Measurements from ENCODE around the gene PVR.

PVR gene

GRCh38 chr19:44661904-44662303, 18.2 kb downstream of the PVR start:
- no peak overlapping the region for H3K4me3 ChIP-seq (ENCODE audit: low read length, poor library complexity, severe bottlenecking)
- H3K36me3 ChIP-seq (ENCODE audit: insufficient read depth, low read length): no peaks in the 10 kb centered on the region
- no peaks in the 10 kb centered on the region for H3K9me3 ChIP-seq (ENCODE audit: insufficient read depth, low read depth, low read length)
- no peak overlapping the region for H3K9ac ChIP-seq (ENCODE audit: low read depth, low read length, poor library complexity, severe bottlenecking)
- peak overlapping the region; percentile 55; the same call in 1 of the 2 replicates for H2AFZ ChIP-seq (ENCODE audit: low read length)
- H3F3A ChIP-seq (ENCODE audit: low read depth): no peaks in the 10 kb centered on the region
- no peaks in the 10 kb centered on the region for H3K4me1 ChIP-seq (ENCODE audit: insufficient read depth, low read length, poor library complexity, severe bottlenecking)
- TF ChIP-seq EZH2phosphoT487 (IDR thresholded peaks at IDR 0.05; ENCODE audit: borderline replicate concordance) (no peak), CTCF (conservative IDR thresholded peaks at IDR 0.05; ENCODE audit: low read length) (no peak)
- H3K79me2 ChIP-seq (ENCODE audit: insufficient read depth, low read length): no peaks in the 10 kb centered on the region
- H3K9me2 ChIP-seq (replicated peaks; ENCODE audit: low read depth, low read length): no peaks in the 10 kb centered on the region
- no peak overlapping the region for H3K4me2 ChIP-seq (ENCODE audit: low read depth, low read length, poor library complexity, severe bottlenecking)
- no peaks in the 10 kb centered on the region for H3K27me3 ChIP-seq (ENCODE audit: insufficient read depth, low read length, poor library complexity, severe bottlenecking)
- no peaks in the 10 kb centered on the region for H4K20me1 ChIP-seq (ENCODE audit: insufficient read depth, low read length, poor library complexity, severe bottlenecking)

GRCh38 chr19:44662691-44663385, 19.1 kb downstream of the PVR start:
- Histone ChIP-seq H3K27me3 (ENCODE audit: insufficient read depth, low read length, poor library complexity, severe bottlenecking) (no peaks in the 10 kb centered on the region), H3K4me3 (ENCODE audit: low read length, poor library complexity, severe bottlenecking) (no peak overlapping the region), H3K36me3 (ENCODE audit: insufficient read depth, low read length) (no peaks in the 10 kb centered on the region), H3F3A (ENCODE audit: low read depth) (no peaks in the 10 kb centered on the region), H3K79me2 (ENCODE audit: insufficient read depth, low read length) (no peaks in the 10 kb centered on the region), H4K20me1 (ENCODE audit: insufficient read depth, low read length, poor library complexity, severe bottlenecking) (no peaks in the 10 kb centered on the region), H3K4me1 (ENCODE audit: insufficient read depth, low read length, poor library complexity, severe bottlenecking) (no peaks in the 10 kb centered on the region), H3K9ac (ENCODE audit: low read depth, low read length, poor library complexity, severe bottlenecking) (no peak overlapping the region), H3K9me2 (replicated peaks; ENCODE audit: low read depth, low read length) (no peaks in the 10 kb centered on the region), H3K9me3 (ENCODE audit: insufficient read depth, low read depth, low read length) (no peaks in the 10 kb centered on the region), H2AFZ (ENCODE audit: low read length) (no peak overlapping the region), H3K4me2 (ENCODE audit: low read depth, low read length, poor library complexity, severe bottlenecking) (no peak overlapping the region)
- no peak for TF ChIP-seq EZH2phosphoT487 (IDR thresholded peaks at IDR 0.05; ENCODE audit: borderline replicate concordance)
- no peak for TF ChIP-seq CTCF (conservative IDR thresholded peaks at IDR 0.05; ENCODE audit: low read length)

- Histone ChIP-seq H3K36me3 (ENCODE audit: insufficient read depth, low read length) (no peaks in the 10 kb centered on the region), H3K79me2 (ENCODE audit: insufficient read depth, low read length) (no peaks in the 10 kb centered on the region), H3K9me2 (replicated peaks; ENCODE audit: low read depth, low read length) (no peaks in the 10 kb centered on the region), H3K27me3 (ENCODE audit: insufficient read depth, low read length, poor library complexity, severe bottlenecking) (no peaks in the 10 kb centered on the region), H3K9ac (ENCODE audit: low read depth, low read length, poor library complexity, severe bottlenecking) (no peak overlapping the region), H3K9me3 (ENCODE audit: insufficient read depth, low read depth, low read length) (no peaks in the 10 kb centered on the region), H3K4me2 (ENCODE audit: low read depth, low read length, poor library complexity, severe bottlenecking) (no peak overlapping the region), H3F3A (ENCODE audit: low read depth) (no peaks in the 10 kb centered on the region), H3K4me1 (ENCODE audit: insufficient read depth, low read length, poor library complexity, severe bottlenecking) (no peaks in the 10 kb centered on the region), H3K4me3 (ENCODE audit: low read length, poor library complexity, severe bottlenecking) (no peak overlapping the region), H2AFZ (ENCODE audit: low read length) (no peak overlapping the region), H4K20me1 (ENCODE audit: insufficient read depth, low read length, poor library complexity, severe bottlenecking) (no peaks in the 10 kb centered on the region)
- TF ChIP-seq EZH2phosphoT487 (IDR thresholded peaks at IDR 0.05; ENCODE audit: borderline replicate concordance) (no peak), CTCF (conservative IDR thresholded peaks at IDR 0.05; ENCODE audit: low read length) (no peak)
Observed at GRCh38 chr19:44663996-44664395, 20.3 kb downstream of the PVR start.

Measured in Loucy (cell line).